ENCODE results near the gene ACADVL.
"Not testable (repeated sequence)": the region's sequence is repeated elsewhere in the genome, so short reads cannot be mapped to it uniquely, and the experiment has no call there.

The ACADVL gene

DNA sequence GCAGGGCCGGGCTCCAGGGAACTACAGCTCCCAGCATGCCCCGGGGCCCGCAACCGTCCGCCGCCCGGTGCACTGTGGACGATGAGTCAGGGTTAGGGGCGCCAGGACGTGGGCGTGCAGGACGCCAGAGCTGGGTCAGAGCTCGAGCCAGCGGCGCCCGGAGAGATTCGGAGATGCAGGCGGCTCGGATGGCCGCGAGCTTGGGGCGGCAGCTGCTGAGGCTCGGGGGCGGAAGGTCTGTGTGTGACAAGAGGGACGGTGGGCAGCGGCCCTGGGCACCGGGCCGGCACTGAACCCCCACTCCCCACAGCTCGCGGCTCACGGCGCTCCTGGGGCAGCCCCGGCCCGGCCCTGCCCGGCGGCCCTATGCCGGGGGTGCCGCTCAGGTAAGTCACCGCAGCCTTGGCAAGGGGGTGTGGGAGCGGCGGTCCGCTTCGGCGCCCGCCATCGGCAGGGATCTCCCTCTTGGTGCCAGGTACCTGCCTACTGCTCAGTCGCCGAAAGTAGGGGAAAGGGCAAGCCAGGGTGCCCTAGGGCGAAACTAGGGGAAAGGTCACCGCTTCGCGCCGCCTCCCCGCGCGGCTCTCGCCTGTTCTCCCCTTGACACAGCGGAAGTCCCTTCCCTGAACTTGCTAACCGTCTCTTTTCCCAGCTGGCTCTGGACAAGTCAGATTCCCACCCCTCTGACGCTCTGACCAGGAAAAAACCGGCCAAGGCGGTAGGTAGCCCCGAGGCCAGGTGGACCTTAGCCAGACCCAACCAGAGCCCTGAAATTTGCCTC, at the start of gene ACADVL, which contains the start of gene DLG4:
Gene ACADVL, plus strand, starts transcription at position 127 of the 781 bp plus-strand sequence. Its CDS starts 47 bp downstream, at position 174.
Gene DLG4, minus strand, starts transcription at position 25 of the 781 bp plus-strand sequence.
- DNase-seq, result peak; percentile 92

DNA sequence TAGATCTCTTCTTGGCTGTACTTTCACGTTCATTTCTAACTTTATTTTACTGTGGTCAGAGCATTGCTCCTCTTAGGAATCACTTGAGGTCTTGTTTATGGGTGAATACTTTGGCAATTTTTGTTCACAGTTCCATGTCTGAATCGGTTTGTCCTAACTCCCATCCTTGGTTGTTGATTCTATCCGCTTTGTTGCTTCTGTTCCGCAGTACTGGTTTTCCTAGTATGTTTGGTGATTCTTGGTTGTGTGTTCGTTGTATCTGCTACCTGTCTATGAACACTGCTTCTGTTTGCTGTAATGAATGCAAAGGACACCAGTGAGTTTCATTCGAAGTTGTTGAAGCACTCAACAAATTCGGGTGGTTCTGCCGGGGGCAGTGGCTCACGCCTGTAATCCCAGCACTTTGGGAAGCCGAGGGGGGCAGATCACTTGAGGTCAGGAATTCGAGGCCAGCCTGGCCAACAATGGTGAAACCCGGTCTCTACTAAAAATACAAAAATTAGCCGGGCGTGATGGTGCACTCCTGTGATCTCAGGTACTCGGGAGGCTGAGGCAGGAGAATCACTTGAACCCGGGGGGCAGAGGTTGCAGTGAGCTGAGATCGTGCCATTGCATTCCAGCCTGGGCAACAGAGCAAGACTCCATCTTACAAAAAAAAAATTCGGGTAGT, 47.1 kb upstream of the ACADVL start:
- not testable (repeated sequence) for DNase-seq

DNA sequence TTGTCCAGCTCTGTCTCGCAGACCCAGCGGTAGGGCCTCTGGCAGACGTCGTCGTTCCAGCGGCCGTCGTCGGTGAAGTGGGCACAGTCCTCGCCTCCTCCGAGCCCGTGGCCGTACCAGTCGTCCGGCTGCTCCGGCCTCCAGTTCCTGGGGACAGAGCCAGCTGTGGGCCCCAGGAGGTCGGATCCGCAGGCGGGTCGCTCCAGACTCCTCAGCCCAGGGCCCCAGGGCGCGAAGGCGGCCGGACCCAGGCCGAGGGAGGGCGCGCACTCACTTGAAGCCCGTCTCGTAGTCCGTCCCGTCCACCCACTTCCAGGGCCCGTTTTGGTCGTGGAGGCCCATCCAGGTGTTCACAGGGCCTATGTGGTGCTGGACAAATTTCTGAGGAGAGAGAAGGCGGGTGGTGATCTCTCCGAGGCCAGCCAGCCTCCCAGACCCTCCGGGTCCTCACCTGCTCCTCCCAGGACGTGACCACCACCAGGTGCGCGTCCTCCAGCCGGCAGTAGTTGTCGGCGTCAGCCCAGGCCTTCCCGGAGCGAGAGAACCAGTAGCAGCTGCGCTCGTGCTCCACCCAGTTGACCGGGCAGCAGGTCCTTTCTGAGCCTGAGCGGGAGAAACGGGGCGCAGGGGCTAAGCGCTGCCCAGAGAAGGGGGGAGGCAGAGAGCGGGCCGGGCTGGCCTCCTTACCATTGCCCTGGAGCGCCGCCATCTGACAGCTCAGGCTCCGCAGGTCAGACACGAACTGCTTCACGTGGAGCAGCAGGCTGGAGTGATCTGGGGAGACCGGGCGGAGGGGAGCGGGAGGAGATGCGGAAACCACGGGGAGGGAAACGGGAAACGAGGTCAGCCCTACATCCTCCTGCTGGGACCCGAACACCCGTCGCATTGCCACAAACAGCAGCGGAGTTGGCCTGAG, 45.8 kb upstream of the ACADVL start:
- peak; percentile 69 for DNase-seq

DNA sequence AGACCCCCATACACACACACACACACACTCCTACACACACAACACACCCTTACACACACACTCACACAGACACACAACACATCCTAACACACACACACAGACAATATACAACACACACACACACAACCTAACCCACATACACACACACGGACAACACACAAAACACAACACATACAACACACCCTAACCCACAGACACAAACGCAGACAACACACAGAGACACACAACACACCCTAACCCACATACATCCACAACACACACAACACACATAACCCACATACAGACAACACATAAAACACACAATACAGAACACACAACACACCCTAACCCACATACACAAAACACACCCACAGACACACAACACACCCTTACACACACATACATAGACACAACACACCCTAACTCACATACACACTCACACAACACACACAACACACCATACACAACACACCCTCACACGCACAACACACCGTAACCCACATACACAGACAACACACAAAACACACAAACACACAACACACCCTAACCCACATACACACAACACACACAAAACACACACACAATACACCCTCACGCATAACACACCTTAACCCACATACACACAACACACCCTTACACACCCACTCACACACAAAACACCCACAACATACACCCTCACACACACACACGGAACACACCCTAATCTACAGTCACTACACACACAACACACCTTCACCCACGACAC, 45.0 kb upstream of the ACADVL start:
- DNase-seq, result no peak

DNA sequence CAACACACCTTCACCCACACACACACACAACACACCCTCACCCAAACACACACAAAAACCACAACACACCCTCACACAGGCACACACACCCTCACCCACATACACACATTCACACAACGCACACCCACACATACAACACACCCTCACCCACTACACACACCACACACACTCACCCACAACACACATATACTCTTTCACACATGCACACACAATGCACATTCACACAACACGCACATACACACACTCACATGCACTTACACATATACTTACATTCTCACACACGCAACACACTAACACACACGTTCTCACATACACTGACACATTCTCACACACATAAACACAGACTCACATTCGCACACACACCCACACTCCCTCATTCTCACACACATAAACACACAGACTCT, 44.4 kb upstream of the ACADVL start:
- no peak for DNase-seq

DNA sequence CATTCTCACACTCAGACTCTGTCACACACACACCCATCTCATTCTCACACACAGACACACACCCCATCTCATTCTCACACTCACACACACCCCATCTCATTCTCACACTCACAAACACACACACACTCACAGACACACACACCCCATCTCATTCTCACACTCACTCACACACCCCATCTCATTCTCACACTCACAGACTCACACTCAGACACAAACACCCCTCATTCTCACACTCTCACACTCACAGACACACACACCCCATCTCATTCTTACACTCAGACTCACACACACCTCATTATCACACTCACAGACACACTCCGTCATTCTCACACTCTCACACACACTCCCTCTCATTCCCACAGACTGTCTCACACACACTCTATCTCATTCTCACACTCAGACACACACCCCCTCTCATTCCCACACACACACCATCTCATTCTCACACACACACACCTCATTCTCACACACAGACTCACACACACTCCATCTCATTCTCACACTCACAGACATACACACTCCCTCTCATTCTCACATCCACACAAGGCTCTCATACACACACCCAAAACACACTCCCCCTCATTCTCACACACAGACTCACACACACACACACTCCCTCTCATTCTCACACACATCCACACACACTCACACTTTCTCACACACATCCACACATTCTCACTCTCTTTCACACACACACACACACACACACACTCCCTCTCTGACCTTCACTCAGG, 43.5 kb upstream of the ACADVL start:
- DNase-seq, result no peak

DNA sequence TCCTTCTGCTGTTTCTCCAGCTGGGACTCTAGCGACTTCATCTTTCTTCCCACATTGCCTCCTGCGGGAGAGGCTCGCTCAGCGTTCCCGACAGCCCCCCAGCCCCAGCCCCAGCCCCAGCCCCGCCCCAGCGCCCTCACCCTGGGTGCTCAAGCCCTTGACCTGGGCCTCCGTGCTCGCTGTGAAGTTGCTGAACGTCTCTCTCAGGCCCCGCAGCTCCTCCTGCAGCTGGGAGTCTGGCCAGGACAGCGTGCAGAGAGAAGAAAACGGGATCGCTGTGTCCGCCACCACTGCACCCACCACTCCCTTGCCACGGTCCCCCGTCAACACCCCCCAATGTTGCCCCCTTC, 42.9 kb upstream of the ACADVL start:
- DNase-seq, result no peak

DNA sequence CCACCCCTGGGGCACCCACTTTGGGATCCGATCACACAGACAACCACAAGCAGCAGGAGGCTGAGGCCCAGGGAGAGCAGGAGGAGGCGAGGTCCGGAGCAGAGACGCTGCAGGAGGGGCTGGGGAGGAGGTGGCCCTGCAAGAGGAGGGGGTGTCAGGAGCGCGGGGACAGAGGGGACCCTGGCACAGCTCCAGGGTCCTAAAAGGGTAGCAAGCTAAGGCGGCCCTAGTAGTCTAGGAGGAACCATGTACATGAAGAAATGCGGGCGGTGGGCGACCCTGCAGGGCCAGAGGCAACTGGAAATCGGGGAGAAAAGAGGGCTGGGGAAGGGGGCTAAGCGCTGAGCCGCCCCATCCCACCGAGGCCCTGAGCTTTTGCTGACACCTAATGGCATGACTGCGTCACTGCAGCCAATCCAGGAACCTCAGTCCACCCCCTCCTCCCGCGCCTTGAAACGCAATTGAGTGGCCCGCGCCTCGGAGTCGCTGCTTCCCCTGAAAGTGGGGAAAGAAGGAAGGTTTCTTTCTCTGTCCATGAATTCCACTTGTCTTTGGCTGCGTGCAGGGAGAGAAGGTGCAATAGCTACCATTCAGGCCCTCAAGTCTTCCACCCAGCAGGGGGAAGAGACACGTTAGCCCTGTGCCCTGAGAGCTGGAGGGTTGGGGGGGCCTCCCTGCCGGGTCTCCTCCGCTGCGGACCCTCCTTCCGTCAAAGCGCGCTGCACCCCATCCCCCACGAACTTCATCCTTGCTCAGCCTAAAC, 42.4 kb upstream of the ACADVL start:
- peak; percentile 84 for DNase-seq

DNA sequence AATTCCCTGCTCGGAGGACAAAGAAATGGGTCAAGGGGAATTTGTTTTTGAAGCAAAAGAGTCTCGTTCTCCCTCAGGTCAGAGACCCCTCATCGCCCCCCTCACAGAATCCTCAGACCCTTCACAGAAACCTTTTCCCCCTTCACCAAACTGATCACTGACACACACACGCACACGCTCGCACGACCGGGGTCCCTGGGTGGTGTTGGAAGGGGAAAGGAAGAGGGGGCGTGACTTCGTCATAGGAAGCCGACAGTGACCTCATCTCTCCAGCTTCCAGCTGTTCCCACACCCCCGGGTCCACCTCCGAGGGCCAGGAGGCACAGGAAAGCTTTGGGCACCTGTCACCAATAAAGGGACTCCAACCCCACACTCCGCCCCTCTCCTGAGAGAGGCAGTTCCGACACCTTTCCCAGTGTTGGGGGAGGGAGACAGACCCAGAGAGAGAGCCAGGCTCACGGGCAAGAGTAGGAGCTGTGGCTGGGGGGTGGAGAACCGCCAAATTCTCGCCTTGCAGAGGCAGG, 41.7 kb upstream of the ACADVL start:
- DNase-seq, result no peak

DNA sequence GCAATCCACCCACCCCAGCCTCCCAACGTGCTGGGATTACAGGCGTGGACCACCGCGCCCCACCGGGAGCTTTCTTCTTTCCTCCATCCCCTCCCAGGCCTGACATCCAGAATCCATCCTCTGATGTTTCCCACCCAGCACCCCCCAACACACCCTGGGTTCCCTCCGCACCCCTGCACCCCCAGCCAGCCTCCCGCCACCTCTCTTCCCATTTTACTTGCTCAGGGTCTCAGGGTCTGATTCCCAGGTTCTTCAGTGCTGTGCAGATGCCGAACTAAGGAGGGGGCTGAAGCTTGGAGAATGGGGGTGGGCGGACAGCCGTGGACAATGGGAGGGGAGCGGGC, 40.8 kb upstream of the ACADVL start:
- no peak for DNase-seq

DNA sequence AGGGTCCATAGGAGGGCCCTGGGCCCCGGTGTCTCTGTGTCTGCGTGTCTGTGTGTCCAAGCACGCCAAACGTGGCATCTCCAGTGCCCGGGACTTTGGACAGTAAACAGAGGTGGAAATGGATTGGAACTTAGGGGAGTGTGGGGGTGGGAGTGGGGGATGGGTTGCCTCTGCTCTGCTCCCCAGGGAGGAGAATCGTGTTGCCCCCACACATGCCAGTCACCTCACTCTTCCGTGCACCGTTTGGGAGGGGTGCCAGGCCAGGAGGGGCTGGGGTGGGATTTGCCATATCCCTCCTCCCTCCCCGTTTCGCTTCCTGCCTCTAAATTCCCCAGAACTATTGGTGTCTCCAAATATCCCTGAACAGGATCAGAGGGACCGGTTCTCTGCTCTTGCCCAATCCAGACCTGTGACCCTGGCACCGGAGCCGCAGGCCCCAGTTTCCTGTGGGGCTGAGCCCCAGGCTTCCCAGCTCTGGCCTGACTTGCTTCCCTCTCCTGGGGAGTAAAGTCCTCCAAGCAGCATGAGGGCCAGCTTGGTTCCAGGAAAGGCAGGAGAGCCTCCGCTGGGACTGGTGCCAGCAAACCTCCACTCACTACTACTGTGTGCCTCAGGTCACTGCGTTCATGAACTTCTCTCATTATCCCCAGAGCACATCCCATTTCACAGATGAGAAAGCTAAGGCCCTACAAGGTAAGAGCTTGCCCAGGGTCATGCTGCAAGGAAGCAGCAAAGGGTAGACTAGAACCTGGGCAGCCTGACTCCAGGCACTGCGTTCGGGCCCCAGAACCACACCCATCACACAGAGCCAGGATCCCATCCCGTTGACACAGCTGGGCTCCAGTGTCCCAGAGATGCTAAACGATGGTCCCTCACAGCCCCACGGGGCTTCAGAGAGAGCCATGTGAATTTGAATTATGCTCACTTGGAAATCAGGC, 40.2 kb upstream of the ACADVL start, which contains the start of gene ASGR1:
Gene ASGR1, minus strand, starts transcription at position 54 of the 938 bp plus-strand sequence. CDS start 807 bp downstream, outside the sequence.
- DNase-seq, result no peak

DNA sequence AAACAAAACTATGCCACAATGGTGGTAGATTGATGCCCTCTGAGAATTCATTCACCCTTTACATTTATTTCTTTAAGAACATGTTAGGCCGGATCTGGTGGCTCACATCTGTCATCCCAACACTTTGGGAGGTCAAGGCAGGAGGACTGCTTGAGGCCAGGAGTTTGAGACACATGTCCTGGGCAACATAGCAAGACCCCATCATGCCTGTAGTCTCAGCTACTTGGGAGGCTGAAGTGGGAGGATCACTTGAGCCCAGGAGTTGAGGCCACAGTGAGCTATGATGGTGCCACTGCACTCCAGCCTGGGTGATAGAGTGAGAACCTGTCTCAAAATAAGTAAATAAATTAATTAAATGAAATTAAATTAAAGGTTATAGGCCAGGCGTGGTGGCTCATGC, 37.6 kb upstream of the ACADVL start:
- DNase-seq, result not testable (repeated sequence)

DNA sequence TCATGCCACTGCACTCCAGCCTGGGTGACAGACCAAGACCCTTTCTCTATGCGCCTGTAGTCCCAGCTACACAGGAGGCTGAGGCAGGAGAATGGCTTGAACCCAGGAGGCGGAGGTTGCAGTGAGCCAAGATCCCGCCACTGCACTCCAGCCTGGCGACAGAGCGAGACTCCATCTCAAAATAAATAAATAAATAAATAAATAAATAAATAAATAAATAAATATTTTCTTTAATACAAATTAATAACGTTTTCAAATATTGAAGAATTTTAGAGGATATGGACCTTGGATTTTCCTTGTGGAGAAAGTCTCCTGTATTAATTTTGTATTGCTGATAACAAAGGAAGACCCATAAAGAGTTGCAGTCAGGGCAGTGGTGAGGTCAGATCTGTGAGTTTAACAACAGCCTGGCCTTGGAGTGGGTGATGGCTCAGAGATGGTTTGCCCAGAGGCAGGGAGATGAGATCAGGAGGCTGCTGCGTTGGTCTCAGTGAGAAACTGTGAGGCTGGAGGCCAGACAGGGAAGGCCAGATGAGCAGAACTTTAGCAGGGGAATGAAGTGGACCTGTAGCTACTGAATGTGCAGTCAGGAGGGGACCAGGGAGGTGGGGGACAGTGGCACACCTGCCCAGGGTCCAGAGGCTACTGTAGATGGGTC, 36.2 kb upstream of the ACADVL start:
- no peak for DNase-seq

DNA sequence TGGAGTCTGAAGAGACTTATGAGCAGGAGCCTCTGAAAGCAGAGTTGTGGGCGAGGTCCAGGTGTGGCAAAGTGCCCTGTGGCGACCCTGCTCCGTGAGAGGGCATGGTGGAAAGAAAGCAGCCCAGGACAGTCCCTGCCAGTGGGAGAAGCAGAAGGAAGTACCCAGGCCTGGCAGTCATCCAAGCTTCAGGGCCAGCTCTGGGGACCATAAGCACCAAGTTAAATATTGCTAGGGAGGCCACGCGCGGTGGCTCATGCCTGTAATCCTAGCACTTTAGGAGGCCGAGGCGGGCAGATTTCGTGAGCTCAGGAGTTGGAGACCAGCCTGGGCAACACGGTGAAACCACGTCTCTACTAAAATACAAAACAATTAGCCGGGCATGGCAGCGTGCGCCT, 35.6 kb upstream of the ACADVL start:
- DNase-seq, result no peak

DNA sequence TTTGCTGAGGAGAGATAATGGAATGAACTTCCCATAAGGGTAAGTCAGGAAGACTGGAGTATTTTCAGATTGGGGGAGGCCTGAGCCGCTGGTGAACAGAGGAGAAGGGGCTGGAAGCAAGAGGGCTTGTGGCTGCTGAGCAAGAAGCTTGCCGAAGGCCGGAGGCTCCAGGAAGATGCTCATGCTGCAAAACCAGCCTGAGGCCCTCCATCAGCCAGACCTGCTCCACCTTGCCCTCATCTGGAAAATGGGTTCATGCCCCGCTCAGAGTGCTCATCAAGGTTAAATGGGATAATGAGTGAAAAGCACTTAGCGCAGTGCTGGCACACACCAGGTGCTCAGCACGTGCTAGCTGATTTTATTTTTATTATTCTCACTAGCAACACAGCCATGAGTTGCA, 35.1 kb upstream of the ACADVL start:
- no peak for DNase-seq

DNA sequence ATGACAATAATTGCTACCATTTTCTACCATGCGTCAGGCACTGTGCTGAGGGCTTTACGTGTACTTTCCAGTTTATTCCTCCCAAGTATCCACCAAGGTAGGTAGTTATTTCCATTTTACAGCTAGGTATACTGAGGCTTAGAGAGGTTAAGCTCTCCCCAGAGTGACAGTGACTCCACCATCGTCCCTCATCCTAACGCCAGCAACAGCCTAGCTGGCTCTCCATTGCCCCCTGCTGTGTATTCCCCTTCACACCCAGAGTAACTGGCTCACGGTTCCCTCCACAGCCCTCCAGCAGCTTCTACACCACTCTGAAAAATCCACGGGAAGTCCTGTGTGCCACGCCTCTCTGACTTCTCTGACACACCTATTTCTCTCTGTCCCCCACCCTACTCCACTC, 33.5 kb upstream of the ACADVL start:
- no peak for DNase-seq

DNA sequence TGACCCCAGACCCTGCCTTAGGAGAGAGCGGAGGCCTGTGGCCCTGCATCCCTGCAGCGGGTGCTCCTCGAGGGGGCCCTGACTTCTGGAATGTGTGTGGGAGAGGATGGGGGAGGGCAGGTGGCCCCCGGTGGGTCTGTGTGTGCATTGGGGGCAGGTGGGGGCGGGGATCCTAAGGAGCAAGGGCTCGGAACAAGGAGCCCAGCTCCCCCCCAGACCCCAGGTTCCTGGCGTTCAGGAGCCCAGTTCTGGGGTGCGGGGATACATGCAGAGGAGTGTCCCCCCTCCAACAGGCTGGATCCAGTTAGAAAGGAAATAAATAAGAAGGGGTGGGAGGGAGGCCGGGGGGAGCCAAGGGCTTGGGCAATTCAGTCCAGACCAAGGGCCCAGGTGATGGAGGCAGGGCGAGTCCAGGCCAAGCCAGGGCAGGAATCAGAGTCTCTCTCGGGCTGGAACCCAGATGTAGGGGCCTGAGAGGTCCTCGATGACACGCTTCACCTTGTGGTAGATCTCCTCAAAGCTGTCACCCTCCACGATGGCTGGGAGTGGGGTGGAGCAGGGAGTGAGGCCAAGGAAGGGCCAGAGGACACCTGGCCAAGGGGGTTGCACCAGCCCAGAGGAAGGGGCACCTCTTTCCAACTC, 29.3 kb upstream of the ACADVL start:
- DNase-seq, result no peak

DNA sequence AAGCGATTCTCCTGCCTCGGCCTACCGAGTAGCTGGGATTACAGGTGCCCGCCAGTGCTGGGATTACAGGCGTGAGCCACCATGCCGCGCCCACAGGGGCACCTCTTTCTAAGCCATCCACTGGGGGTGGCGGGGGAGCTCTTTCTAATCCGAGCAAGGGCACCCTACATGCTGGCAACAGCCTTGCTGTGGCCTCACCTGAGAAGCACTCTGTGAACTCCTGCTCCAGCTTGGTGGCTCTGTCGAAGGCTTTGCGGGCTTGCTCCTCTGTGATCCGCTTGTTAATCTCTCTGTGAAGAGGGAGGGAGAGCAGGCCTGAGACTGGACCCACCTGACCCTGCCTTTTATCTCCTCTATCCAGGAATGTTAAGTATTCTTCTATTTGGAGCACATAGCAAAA, 28.7 kb upstream of the ACADVL start:
- DNase-seq, result no peak

Measured in activated CD8-positive, alpha-beta memory T cell treated with anti-CD3 and anti-CD28 coated beads for 24 hours (primary cell).